CD14-positive monocyte (primary cell): ENCODE measurements around the gene CLBA1. TPM values are rescaled to one million over a fixed set of nuclear protein-coding genes. Genes with fewer than 3 reads are reported as not detected.

Experiments used
- DNase-seq, 3 donors: peaks; one replicate each; pipeline ENCODE4 v3.0.0-alpha.2; 2011 to 2022
- H2AFZ ChIP-seq: 2 replicates; pipeline ENCODE4 v1.6.0; 2012; ENCODE audit warnings: mild to moderate bottlenecking, low read depth, low read length, inconsistent platforms; ENCODE audit not compliant: insufficient read depth, poor library complexity, severe bottlenecking
- H3K27ac ChIP-seq, 2 donors: 1 replicate in 1 of 2; 2 replicates in 1 of 2; pipeline ENCODE4 v1.5.1; 2012 to 2013; ENCODE audit warnings: low read length in 2 of 2, control low read depth in 1 of 2, inconsistent platforms in 1 of 2, low read depth in 1 of 2, mild to moderate bottlenecking in 1 of 2
- H3K27me3 ChIP-seq, 2 donors: one replicate each; pipeline versions ENCODE4 v1.6.0 to v1.6.1; 2011 to 2013; ENCODE audit warnings: low read length in 2 of 2; ENCODE audit not compliant: control insufficient read depth in 2 of 2, insufficient read depth in 2 of 2
- H3K36me3 ChIP-seq, 2 donors: replicated peaks in 1 of 2; 1 replicate in 1 of 2; 2 replicates in 1 of 2; pipeline versions ENCODE4 v1.5.1 to v1.6.1; 2012 to 2013; ENCODE audit warnings: low read length in 2 of 2, control low read depth in 1 of 2, inconsistent platforms in 1 of 2, mild to moderate bottlenecking in 1 of 2; ENCODE audit not compliant: insufficient read depth in 2 of 2, control insufficient read depth in 1 of 2
- H3K4me1 ChIP-seq, 2 donors: 1 replicate in 1 of 2; 2 replicates in 1 of 2; pipeline versions ENCODE4 v1.5.1 to v1.6.1; 2012 to 2013; ENCODE audit warnings: low read length in 2 of 2, control low read depth in 1 of 2, inconsistent platforms in 1 of 2, mild to moderate bottlenecking in 1 of 2, moderate library complexity in 1 of 2; ENCODE audit not compliant: insufficient read depth in 2 of 2, control insufficient read depth in 1 of 2
- H3K4me2 ChIP-seq: replicated peaks from 2 replicates; pipeline ENCODE3; 2012; ENCODE audit warnings: low read length, moderate library complexity, mild to moderate bottlenecking; ENCODE audit not compliant: poor library complexity, severe bottlenecking; ENCODE audit errors: extremely low read depth
- H3K4me3 ChIP-seq, 3 experiments: fragments of 200-600 bp in 1 of 3; sonication (generic) in 1 of 3; replicated peaks in 1 of 3; 1 replicate in 2 of 3; 2 replicates in 1 of 3; pipeline ENCODE4 v1.5.1; 2011 to 2013; ENCODE audit warnings: low read length in 3 of 3, mild to moderate bottlenecking in 3 of 3, control low read depth in 2 of 3, low read depth in 2 of 3, inconsistent platforms in 1 of 3, moderate library complexity in 1 of 3
- H3K79me2 ChIP-seq: 2 replicates; pipeline ENCODE4 v1.6.0; 2012; ENCODE audit warnings: mild to moderate bottlenecking, control low read depth, inconsistent platforms, low read length, moderate library complexity; ENCODE audit not compliant: insufficient read depth
- H3K9ac ChIP-seq: 2 replicates; pipeline ENCODE4 v1.6.0; 2017; ENCODE audit warnings: low read length, mild to moderate bottlenecking; ENCODE audit not compliant: insufficient read depth, poor library complexity, severe bottlenecking
- H3K9me3 ChIP-seq, 2 donors: replicated peaks in 1 of 2; 1 replicate in 1 of 2; 2 replicates in 1 of 2; pipeline versions ENCODE4 v1.5.1 to v1.6.1; 2012 to 2013; ENCODE audit warnings: low read length in 2 of 2, control low read depth in 1 of 2; ENCODE audit not compliant: control insufficient read depth in 1 of 2, insufficient read depth in 1 of 2
- H4K20me1 ChIP-seq: 2 replicates; pipeline ENCODE4 v1.6.0; 2012; ENCODE audit warnings: mild to moderate bottlenecking, low read length, control low read depth, moderate library complexity; ENCODE audit not compliant: insufficient read depth
- H3K27ac Mint-ChIP-seq, 7 donors: one replicate each; pipeline ENCODE4 v1.8.0; 2020; ENCODE audit warnings: mild to moderate bottlenecking in 7 of 7, mixed read lengths in 7 of 7, moderate library complexity in 6 of 7, inconsistent platforms in 2 of 7
- H3K27me3 Mint-ChIP-seq, 3 donors: one replicate each; pipeline ENCODE4 v1.8.0; 2021 to 2022; ENCODE audit warnings: low read depth in 3 of 3, mild to moderate bottlenecking in 3 of 3, mixed read lengths in 3 of 3, moderate library complexity in 3 of 3, inconsistent platforms in 1 of 3
- H3K36me3 Mint-ChIP-seq, 2 donors: one replicate each; pipeline ENCODE4 v1.8.0; 2020; ENCODE audit warnings: mixed read lengths in 2 of 2, inconsistent platforms in 1 of 2, mild to moderate bottlenecking in 1 of 2
- H3K4me1 Mint-ChIP-seq: one replicate; pipeline ENCODE4 v1.8.0; 2020; ENCODE audit warnings: mild to moderate bottlenecking, mixed read lengths
- H3K4me3 Mint-ChIP-seq, 2 donors: one replicate each; pipeline ENCODE4 v1.8.0; 2020; ENCODE audit warnings: mild to moderate bottlenecking in 2 of 2, mixed read lengths in 2 of 2, moderate library complexity in 1 of 2
- H3K9me3 Mint-ChIP-seq, 7 donors: one replicate each; pipeline ENCODE4 v1.8.0; 2020 to 2022; ENCODE audit warnings: mixed read lengths in 7 of 7, mild to moderate bottlenecking in 6 of 7, moderate library complexity in 6 of 7, inconsistent platforms in 2 of 7
- WGBS: methylation state at CpG from one replicate; pipeline ENCODE4 v1.1.5; 2013; ENCODE audit warnings: missing lambda C conversion rate; ENCODE audit not compliant: insufficient coverage; 5-methylcytosine and 5-hydroxymethylcytosine counted together
- intact Hi-C, 2 donors: fragments of 100-400 bp; cut with micrococcal nuclease; formaldehyde crosslinking; loops; one replicate each; pipeline versions ENCODE4 v1.15.0 to v1.15.1; 2023
- polyA plus RNA-seq, 3 donors: library from polyadenylated mRNA; depleted of rRNA in 1 of 3; unstranded in 2 of 3; stranded (reverse) in 1 of 3; fragments of 300-500 nt in 2 of 3; fragments of >200 nt in 1 of 3; fragmentation: Illumina TruSeq in 2 of 3; gene quantifications; 1 replicate in 2 of 3; 2 replicates in 1 of 3; pipeline ENCODE4 v1.2.3, GENCODE V29; 2012 to 2021
- TF ChIP-seq, protein P1 (sequence below): fragments of 200-600 bp; IDR thresholded peaks from one replicate; pipeline ENCODE4 v1.8.0; 2022; ENCODE audit warnings: antibody characterized with exemption, mild to moderate bottlenecking

Gene CLBA1
- polyA plus RNA-seq, 3 donors: 0.62 to 0.76 (median 0.63) TPM

GRCh38 chr14:104972301-104973134 lies 13.1 kb upstream of the CLBA1 start:
- TF ChIP-seq, protein P1, sequence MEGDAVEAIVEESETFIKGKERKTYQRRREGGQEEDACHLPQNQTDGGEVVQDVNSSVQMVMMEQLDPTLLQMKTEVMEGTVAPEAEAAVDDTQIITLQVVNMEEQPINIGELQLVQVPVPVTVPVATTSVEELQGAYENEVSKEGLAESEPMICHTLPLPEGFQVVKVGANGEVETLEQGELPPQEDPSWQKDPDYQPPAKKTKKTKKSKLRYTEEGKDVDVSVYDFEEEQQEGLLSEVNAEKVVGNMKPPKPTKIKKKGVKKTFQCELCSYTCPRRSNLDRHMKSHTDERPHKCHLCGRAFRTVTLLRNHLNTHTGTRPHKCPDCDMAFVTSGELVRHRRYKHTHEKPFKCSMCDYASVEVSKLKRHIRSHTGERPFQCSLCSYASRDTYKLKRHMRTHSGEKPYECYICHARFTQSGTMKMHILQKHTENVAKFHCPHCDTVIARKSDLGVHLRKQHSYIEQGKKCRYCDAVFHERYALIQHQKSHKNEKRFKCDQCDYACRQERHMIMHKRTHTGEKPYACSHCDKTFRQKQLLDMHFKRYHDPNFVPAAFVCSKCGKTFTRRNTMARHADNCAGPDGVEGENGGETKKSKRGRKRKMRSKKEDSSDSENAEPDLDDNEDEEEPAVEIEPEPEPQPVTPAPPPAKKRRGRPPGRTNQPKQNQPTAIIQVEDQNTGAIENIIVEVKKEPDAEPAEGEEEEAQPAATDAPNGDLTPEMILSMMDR: no peak
- intact Hi-C loops: loop anchor here in 1 of 2 donors (5.0 kb wide), 1 partner anchor 115 kb away; no protein-coding TSS in a partner anchor
- H3K4me2 ChIP-seq: no peak overlapping the region
- no peaks in the 10 kb centered on the region for H4K20me1 ChIP-seq
- H3K79me2 ChIP-seq: no peaks in the 10 kb centered on the region
- Mint-ChIP-seq H3K4me3 (no peak overlapping the region), H3K36me3 (peaks cover 1 to 2% of the 10 kb centered on the region in 2 donors), H3K27me3 (peaks cover 32 to 37% (median 35%) of the 10 kb centered on the region in 3 donors), H3K9me3 (peaks cover 0 to 7% (median under 1%) of the 10 kb centered on the region in 7 donors), H3K27ac (no peak overlapping the region), H3K4me1 (peaks cover 11% of the 10 kb centered on the region)
- H3K27me3 ChIP-seq: peaks cover 3 to 27% of the 10 kb centered on the region in 2 donors
- no peak for DNase-seq
- peaks cover 2 to 12% of the 10 kb centered on the region in 2 donors for H3K4me1 ChIP-seq
- no peak overlapping the region for H3K27ac ChIP-seq
- no peaks in the 10 kb centered on the region for H3K36me3 ChIP-seq
- H2AFZ ChIP-seq: no peak overlapping the region
- H3K9me3 ChIP-seq: no peaks in the 10 kb centered on the region
- H3K9ac ChIP-seq: no peak overlapping the region
- 90% methylated on average over 26 of the region's 28 CpGs for WGBS
- H3K4me3 ChIP-seq: no peak overlapping the region

- Mint-ChIP-seq H3K27ac (no peak overlapping the region), H3K27me3 (peaks cover 30 to 35% (median 33%) of the 10 kb centered on the region in 3 donors), H3K36me3 (peaks cover 2 to 3% of the 10 kb centered on the region in 2 donors), H3K4me1 (peaks cover 11% of the 10 kb centered on the region), H3K9me3 (peaks cover 0 to 10% (median 1%) of the 10 kb centered on the region in 7 donors), H3K4me3 (no peak overlapping the region)
- H3K9me3 ChIP-seq: no peaks in the 10 kb centered on the region
- intact Hi-C loops: loop anchor here in 1 of 2 donors (5.0 kb wide), 1 partner anchor 114 kb away; no protein-coding TSS in a partner anchor
- H3K27ac ChIP-seq: no peak overlapping the region
- H3K79me2 ChIP-seq: no peaks in the 10 kb centered on the region
- 86% methylated on average over 12 of the region's 12 CpGs for WGBS
- H3K4me3 ChIP-seq: no peak overlapping the region
- no peak overlapping the region for H3K4me2 ChIP-seq
- TF ChIP-seq, protein P1: no peak
- H3K27me3 ChIP-seq: peaks cover 6 to 25% of the 10 kb centered on the region in 2 donors
- H4K20me1 ChIP-seq: no peaks in the 10 kb centered on the region
- no peak overlapping the region for H3K9ac ChIP-seq
- DNase-seq: no peak
- peaks cover 5 to 17% of the 10 kb centered on the region in 2 donors for H3K4me1 ChIP-seq
- no peak overlapping the region for H2AFZ ChIP-seq
- no peaks in the 10 kb centered on the region for H3K36me3 ChIP-seq
Observed at GRCh38 chr14:104973135-104973384, 12.5 kb upstream of the CLBA1 start.
